ENCODE measurements around the gene CST9.

- TF ChIP-seq GATA3 (IDR thresholded peaks at IDR 0.05; ENCODE audit: low read depth, low read length) (no peak), GATA2 (IDR thresholded peaks at IDR 0.05; ENCODE audit: low read depth, low read length) (no peak)
Measured at GRCh38 chr20:23632711-23633573, 27.2 kb upstream of the CST9 start.
